Stimulated activated CD8-positive, alpha-beta memory T cell treated with anti-CD3 and anti-CD28 coated beads, Interleukin-2, amount 100 ng/mL, for 1 hour (primary cell): ENCODE results near the gene EFNA2.

Experiments
- DNase-seq, 2 donors: peaks; one replicate each; pipeline ENCODE4 v3.0.0-alpha.2; 2020; ENCODE audit warnings: low read depth in 2 of 2

EFNA2 gene

DNA sequence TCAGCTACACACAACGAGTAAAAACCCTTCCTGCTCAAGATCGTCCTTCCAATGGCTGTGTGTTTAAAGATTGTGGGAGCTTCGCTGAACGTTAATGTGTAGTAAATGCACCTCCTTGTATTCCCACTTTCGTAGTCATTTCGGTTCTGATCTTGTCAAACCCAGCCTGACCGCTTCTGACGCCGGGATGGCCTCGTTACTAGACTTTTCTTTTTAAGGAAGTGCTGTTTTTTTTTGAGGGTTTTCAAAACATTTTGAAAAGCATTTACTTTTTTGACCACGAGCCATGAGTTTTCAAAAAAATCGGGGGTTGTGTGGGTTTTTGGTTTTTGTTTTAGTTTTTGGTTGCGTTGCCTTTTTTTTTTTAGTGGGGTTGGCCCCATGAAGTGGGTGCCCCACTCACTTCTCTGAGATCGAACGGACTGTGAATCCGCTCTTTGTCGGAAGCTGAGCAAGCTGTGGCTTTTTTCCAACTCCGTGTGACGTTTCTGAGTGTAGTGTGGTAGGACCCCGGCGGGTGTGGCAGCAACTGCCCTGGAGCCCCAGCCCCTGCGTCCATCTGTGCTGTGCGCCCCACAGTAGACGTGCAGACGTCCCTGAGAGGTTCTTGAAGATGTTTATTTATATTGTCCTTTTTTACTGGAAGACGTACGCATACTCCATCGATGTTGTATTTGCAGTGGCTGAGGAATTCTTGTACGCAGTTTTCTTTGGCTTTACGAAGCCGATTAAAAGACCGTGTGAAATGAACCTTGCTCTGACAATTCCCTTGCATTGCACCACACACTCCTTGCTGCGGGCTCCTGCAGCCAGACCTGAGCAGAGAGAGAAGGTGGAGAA lies 13.0 kb upstream of the EFNA2 start:
- no peak for DNase-seq

DNA sequence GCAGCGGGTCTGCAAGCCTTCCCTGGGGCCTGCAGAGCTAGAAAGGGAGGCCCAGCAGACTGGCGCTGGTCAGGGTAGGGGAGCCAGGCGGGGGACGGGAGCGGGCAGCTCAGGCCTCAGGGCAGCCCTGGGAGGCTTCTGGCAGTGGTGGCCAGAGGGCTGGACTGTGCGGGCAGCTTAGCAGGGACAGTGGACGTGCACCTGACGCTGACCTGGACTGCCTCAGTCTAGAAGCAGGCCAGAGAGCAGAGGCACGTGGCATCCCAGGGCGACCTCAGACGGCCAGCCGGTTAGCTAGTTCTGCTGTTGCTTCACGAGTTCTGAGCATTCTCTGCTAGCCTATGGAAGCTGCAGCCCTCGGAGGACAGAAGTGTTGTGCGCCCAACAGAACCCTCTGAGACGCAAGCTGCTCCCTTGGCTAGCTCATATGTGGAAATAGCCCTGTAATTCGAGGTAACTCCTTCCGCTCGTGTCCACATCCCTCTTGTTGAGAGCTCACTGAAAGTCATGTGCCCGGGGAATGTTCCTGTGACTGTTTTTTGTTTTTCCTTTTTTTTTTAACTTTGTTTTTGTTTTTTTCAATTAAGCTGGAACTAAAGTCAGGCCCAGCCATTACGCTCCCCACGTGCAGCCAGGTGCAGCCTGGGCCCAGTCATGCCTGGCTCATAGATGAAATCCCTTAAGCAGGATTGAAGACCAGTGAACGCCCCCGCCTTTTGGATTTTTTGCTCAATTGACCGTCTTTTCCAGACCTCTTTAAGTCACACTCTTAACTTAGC lies 12.2 kb upstream of the EFNA2 start:
- no peak for DNase-seq

DNA sequence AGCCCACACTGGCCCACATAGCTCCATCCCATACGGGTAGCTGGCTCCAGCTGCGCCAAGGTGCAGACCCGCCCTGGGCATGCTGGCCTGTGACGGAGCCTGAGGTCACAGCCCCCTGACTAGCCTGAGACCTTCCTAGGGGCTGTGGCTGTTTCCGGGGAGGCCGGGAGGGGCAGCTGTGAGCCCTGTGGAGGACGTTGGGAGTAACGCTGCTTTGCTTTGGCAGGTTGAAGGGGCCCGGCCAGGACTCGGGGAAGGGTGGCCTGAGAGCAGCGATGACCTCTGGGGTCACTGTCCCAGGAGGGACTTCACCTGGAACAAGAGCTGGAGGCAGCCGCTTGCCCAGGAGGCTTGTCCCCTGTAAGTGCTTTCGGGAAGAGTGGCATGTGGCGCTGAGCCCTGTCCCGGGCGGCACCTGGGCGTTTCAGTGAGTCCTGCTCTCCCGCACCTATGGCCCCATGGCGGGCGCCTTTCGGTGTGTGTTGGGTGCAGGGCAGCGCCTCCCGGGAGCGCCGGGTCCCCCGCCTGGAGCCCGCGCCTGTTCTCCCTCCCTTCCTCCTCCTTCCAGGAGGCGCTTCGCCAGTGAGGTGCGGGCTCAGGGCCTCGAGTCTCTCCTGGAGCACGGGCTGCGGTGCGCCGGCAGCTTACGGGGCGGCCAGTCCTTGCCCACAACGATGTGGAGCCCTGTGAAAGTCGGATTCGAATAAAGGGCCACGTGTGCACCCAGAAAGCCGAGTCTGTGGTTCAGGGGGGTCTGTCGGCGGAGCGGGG lies 11.4 kb upstream of the EFNA2 start:
- no peak for DNase-seq

DNA sequence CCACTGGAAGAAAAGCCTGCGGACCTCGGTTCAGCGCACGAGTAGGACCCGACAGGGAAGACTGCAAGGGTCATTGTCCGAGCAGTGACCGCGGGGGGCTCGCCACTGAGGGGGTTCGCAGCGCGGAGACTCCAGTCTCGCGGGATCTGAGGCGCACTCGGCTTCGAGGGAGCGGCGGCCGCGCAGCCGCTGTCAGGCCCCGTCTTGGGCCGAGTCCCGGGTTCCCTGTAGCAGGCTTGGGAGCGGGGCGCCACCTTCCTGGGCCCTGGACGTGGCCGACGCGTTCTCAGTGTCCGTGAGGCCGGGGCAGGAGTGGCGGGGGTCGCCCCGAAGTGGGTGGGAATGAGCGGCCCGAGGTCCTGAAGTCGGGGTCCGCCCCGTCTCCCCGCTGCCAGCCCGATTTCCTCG lies 10.8 kb upstream of the EFNA2 start:
- no peak for DNase-seq

DNA sequence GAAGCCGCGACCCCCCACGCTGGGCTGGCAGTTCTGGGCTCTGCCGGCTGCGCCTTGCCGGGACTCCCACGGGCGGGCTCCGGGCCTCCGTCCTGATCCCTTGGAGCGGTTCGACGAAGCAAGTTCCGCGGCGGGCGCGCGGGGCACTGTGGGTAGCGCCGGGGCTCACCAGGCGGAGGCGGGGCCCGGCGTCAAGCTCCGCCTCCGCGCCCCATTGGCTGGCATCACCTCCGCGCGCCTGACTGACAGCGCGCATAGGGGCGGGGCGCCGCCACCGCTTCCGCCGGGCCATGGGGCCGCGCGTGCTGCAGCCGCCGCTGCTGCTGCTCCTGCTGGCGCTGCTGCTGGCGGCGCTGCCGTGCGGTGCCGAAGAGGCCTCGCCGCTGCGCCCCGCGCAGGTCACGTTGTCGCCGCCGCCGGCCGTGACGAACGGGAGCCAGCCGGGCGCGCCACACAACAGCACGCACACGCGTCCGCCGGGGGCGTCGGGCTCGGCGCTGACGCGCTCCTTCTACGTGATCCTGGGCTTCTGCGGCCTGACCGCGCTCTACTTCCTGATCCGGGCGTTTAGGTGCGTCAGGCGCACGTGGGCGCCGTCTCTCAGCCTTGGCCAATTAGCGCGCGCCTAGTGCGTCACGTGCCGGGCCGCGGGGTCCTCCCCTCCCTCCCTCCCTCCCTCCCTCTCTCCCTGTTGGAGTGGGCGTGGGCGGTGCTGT lies 10.3 kb upstream of the EFNA2 start, which contains the start of gene FAM174C:
TSS of gene FAM174C (plus strand) at position 271 of the 716 bp plus-strand sequence. CDS start at position 291, 20 bp downstream.
- DNase-seq: peak; percentile 92 to 97

DNA sequence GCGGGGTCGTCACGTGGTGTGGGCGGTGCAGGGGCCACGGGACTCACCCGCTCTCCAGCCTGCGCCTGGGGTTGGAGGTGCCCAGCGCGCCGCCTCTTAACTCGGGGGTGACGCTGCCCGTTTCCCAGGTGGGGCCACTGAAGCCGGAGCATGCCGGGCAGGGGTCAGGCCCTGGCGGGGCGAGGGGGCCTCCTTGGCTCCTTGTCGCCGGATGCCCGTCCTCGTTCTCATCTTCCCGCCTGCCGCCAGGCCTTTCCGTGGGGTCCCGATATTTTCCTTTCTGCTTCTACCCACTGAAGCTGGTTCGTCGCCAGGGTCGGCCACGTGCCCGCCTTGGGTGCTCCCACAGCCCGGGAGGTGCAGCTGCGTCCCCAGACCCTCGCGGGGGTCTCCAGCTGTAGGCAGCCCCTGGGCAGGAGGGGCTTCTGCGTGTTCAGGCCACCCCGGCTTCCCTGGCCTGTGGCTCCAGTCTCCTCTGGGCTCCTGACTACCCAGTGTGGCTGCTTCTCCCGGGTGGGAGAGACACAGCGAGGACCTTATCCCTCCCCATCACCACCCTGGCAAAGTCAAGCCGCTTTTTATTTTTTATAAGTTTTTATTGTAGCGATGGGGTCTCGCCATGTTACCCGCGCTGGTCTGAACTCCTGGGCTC lies 9.6 kb upstream of the EFNA2 start:
- no peak for DNase-seq

DNA sequence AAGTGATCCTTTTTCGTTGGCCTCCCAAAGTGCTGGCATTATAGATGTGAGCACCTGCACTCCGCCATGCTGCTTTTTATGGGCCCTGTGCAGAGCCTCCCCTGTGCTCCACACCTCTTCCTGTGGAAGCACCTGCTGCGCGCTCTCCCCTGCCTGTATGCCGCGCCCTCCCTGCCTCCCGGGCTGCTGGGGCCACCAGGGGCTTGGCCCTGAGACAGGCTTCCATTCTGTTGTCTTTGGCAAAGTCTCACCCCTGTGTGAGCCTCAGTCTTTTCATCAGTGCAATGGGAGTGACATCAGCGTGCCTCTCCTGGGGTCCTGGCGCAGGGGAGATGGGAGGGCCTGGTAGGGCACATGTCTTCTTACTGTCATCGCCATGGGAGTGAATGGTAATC lies 9.0 kb upstream of the EFNA2 start:
- DNase-seq: no peak

DNA sequence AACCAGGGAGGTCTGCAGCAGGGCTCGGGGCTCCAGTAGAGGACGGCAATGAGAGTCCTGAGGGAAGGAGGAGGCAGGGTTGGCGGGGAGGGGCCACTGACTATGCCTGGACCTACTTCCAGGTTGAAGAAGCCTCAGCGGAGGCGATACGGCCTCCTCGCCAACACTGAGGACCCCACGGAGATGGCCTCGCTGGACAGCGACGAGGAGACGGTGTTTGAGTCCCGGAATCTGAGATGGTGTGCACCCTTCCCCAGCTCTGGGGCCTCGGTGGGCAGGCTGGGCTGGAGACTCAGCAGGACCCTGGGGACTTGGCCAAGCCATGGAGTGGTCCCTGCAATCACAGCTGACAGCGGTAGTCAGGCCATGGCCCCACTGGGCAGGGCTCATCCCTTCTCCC lies 8.6 kb upstream of the EFNA2 start:
- no peak for DNase-seq

DNA sequence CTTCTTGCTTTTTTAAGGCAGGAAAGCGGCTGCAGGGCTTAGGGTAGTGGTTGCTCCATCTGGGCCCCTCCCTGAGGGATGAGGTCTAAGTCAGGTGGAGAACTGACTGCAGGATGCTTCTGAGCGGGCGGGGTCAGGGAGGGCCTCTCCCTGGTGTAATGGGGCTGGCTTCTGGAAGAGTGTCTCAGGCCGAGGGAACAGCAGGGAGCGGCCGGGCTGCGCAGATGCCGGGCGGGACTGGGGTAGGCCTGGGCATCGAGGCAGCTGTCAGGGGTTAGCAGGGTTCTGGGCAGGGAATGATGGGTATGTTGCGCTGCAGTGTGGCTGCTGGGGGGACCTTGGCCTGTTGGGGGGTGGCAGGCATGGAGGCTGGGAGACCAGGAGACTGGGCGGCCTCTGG lies 7.6 kb upstream of the EFNA2 start:
- DNase-seq: no peak

DNA sequence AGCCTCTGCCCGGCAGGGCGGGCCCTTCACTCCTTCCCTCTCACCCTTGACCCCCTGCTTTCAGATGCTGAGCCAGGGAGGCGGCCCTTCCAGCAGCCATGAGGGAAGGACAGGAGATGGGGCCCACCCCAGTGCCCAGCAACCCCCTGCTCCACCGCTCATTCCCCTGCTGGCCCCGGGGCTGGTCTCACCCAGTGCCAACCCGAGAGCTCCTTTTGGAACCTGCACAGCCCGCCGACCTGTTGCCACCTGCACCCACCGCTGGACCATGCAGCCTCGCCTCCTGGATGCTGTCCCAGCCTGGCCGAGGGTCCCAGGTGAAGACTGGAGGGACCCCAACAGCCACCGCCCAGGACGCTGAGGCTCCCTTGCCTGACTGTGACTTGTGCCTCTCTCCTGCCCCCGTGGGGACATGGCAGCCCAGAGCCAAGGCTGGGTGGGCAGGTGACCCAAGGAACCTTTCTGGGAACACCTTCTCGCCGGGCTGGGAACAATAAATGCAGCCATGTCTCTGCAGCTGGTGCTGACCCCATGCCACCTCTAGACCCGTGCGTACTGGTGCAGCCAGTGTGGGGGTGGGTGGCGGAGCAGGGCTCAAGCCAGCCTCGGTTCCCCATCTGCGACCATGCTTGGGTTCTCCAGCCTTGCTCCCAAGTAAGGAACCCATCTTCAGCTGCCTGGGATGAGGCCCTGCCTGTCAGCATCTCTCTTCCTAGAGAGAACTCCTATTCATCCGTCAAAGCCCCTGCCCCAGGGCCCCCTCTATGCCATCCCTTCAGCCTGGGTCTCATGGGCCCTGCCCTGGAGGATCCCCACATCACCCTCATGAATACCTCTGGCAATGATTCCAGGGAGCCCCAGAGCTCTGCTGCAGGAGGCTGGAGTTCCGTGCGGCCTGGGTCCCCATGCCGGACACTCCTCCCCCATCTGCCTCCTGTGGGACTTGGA lies 6.7 kb upstream of the EFNA2 start:
- no peak for DNase-seq

DNA sequence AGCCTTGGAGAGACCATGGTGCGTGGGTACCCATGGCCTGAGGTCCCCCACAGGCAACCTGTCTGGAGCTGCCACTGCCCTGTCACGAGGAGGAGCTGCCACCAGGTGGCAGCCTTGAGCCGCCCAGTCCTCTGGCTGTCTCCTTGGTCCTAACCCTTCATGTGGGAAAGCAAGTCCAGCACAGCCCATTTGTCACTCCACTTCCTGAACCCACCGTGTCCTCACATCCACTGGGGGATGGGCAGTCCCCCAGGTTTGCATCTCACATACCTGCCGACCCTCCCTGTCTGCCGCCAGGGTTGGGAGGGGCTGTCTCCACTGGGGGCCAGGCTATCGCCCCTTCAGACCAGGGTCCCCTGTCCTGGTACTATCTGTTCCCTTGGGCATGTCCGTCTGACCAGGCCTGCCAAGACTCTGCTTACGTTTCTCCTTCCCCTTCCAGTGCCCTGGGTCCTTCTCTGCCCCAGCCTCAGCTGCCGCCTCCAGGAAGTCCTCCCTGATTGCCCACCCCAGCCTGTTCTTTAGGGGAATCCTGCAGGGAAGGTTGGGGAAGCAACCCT lies 5.8 kb upstream of the EFNA2 start:
- peak; percentile 60 to 62 for DNase-seq

DNA sequence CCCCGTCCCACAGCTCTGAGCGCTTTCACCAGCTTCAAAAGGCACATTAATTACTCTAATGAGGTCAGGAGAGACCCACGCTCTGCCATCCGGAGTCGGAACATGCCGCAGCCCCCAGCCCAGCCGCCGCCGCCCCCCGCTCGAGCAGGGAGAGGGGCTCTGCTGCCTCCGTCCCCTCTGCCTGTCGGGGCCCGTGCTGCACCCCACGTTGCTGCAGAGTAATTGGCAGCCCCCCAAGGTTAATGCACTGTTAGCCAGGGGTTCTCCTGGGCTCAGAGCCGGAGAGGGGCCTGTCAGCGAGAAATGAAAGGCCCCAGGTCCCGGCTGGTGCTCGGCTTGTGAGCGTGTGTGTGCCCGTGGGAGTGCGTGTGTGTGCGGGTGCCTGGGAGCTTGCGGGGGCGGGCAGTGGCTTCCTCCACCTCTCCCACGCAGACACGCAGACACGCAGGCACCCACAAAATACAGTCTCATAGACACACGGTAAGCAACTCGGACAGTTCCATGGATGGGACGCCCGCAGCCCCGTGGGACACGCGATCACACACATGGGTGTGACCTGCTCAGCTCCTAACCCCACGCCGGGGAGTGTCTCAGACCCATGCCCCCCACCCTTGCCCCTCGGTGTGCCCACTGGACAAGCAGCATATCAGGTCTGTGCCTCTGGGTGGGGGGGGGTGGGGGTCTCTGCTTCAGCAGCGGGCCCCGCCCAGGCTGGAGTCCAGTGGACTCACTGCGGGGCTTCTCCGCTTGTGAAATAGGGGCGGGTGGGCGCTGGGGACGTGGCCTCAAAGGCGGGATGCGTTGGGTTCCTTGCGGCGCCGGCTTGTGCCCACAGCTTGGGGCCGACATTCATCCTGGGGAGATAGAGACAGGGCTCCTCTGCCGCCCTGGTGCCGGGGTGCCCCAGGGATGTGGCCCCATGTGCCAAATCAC lies 4.8 kb upstream of the EFNA2 start:
- DNase-seq: no peak

DNA sequence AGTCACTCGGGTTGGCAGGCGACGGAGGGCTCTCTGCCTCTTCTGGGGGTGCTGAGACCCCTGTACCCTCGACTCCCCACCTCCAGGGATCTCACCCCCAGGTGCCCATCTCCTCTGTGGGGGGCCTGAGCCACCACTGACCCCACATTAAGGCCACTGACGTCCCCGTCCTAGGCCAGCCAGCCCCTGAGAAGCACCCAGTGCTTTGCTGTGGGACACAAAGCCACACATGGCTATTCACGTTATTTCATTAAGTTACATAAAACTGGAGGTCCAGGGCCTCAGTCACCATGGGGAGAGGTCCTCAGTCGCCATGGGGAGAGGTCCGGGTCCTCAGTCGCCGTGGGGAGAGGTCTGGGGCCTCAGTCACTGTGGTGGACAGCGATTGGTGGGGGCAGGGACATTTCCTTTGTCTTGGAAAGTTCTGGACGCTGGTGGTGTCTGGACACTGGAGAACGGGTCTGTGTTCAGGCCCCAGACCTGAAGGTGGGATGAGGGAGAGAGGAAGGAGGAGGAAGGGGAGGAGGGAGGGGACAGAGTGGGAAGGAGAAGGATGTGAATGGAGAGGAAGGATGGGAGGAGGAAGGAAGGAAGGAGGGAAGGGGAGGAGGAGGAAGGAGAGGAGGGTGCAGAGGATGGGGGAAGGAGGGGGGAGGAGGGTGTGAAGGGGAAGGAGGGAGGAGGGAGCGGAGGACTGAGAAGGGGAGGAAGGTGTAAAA lies 3.9 kb upstream of the EFNA2 start:
- no peak for DNase-seq

DNA sequence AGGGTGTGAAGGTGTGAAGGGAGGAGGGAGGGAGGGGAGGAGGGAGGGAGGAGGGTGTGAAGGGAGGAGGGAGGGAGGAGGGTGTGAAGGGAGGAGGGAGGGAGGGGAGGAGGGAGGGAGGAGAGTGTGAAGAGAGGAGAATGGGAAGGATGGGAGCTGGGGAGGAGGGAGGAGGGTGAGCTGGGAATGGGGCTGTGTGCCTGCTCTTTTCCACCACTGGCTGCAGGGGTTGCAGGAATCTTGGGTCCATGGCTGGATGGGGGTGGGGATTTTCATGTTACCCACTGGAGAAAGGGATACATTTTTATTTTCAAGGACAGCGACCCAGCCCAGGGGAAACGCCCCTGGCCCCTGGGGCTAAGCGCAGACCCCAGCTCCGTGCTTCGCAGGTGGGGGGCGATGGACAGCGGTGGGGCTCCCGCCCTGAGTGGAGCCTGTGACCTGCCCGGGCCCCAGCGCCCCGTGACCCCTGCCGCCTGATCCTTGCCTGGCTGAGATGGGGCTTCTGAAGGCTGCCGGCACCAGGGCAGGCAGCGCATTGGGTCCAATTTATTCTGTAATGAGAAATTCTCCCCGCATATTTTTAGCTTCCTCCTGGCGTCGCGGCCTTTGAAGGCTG lies 3.0 kb upstream of the EFNA2 start:
- DNase-seq: no peak

DNA sequence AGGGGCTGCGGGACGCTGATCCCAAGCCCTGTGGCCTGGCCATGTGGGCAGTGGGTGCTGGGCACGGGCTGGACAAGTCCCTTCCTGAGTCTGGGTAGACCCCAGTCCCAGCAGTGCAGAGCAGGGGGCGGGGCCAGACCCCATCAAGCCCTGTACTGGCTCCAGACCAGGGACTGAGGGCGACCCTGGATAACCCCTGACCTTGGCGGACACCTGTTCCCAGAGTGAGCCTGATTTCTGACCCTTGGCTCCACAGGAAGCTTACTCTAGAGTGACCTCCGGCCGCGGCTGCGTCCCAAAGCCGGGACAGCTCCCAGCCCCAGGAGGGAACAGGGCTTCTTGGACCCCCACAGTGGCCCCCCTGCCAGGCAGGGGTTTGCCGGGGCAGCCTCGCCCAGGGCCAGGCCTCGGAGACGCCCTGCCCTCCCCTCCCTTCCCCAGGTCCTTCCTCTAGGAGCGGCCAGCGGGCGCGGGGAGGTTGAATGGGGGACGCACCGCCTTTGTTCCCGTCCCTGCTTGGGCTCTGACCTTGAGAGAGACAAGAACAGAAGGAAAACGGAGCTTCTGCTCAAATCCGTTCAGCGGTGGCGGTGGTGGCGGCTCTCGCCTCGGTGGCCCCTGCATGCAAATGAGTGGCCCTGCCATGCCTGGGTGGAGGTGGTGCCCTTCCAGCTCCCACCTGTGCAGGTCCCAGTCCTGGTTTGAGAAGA lies 2.3 kb upstream of the EFNA2 start:
- DNase-seq: no peak

DNA sequence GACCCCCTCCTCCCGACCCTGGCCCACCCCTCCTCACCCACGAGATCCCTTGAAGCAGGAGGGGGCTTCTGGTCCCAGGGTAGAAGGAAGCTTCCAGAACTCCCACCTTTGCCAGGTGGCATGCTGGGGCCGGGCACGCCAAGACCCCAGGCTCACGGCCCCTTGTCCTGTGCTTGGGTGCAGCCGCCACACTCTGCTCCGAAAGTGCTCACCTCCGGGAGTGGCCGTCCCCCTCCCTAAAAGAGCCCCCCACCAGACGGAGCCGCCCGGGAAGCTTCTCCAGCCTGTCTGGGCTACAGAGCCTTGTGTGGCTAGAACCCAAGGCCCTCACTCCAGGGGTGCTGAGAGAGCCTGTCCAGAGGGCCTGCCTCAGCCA lies 1.8 kb upstream of the EFNA2 start:
- DNase-seq: no peak
